Memory B cell (primary cell): ENCODE data around the gene MAP1A.
"Not testable (repeated sequence)": the region's sequence is repeated elsewhere in the genome, so short reads cannot be mapped to it uniquely, and the experiment has no call there.

Experiments used
- ATAC-seq: fragments of 150-1000 bp; cut with Tn5 transposase; 2 replicates; pipeline ENCODE4 v1.10.0; 2021; ENCODE audit warnings: low read depth, mild to moderate bottlenecking, moderate library complexity
- DNase-seq, 2 donors: peaks; one replicate each; pipeline ENCODE4 v3.0.0; 2022; ENCODE audit warnings: low spot score in 2 of 2
- H3K27ac Mint-ChIP-seq: one replicate; pipeline ENCODE4 v1.8.0; 2022; ENCODE audit warnings: mild to moderate bottlenecking, moderate library complexity, mixed read lengths
- H3K27me3 Mint-ChIP-seq: one replicate; pipeline ENCODE4 v1.8.0; 2022; ENCODE audit warnings: mixed read lengths
- H3K36me3 Mint-ChIP-seq: one replicate; pipeline ENCODE4 v1.8.0; 2022; ENCODE audit warnings: mild to moderate bottlenecking, mixed read lengths
- H3K4me1 Mint-ChIP-seq: one replicate; pipeline ENCODE4 v1.8.0; 2022; ENCODE audit warnings: mixed read lengths
- H3K4me3 Mint-ChIP-seq: one replicate; pipeline ENCODE4 v1.8.0; 2022; ENCODE audit warnings: mild to moderate bottlenecking, moderate library complexity, mixed read lengths
- H3K9me3 Mint-ChIP-seq: one replicate; pipeline ENCODE4 v1.8.0; 2022; ENCODE audit warnings: mixed read lengths

Gene MAP1A

GRCh38 chr15:43529587-43530345, 12.4 kb downstream of the MAP1A start:
- no peak for ATAC-seq
- H3K4me1 Mint-ChIP-seq, result peaks cover 4% of the 10 kb centered on the region

GRCh38 chr15:43531018-43531670, 13.7 kb downstream of the MAP1A start:
- Mint-ChIP-seq H3K9me3 (no peaks in the 10 kb centered on the region), H3K27me3 (no peaks in the 10 kb centered on the region), H3K36me3 (peaks cover 12% of the 10 kb centered on the region), H3K4me3 (no peak overlapping the region), H3K4me1 (no peaks in the 10 kb centered on the region), H3K27ac (no peak overlapping the region)
- no peak for DNase-seq
- no peak for ATAC-seq

More at GRCh38 chr15:43529587-43530345, 12.4 kb downstream of the MAP1A start:
- no peak for DNase-seq
- Mint-ChIP-seq H3K27ac (no peak overlapping the region), H3K36me3 (peaks cover 8% of the 10 kb centered on the region), H3K4me3 (no peak overlapping the region), H3K27me3 (no peaks in the 10 kb centered on the region), H3K9me3 (no peaks in the 10 kb centered on the region)

GRCh38 chr15:43532826-43533225, 15.4 kb downstream of the MAP1A start:
- DNase-seq, H3K27me3 Mint-ChIP-seq, H3K4me3 Mint-ChIP-seq, H3K4me1 Mint-ChIP-seq, H3K9me3 Mint-ChIP-seq, H3K27ac Mint-ChIP-seq, ATAC-seq: not testable (repeated sequence)
- H3K36me3 Mint-ChIP-seq, result peaks cover 16% of the 10 kb centered on the region

GRCh38 chr15:43534897-43535296, 17.5 kb downstream of the MAP1A start:
- DNase-seq (no peak), ATAC-seq (no peak)
- H3K9me3 Mint-ChIP-seq, result no peaks in the 10 kb centered on the region
- no peak overlapping the region for H3K4me3 Mint-ChIP-seq
- H3K36me3 Mint-ChIP-seq, result peaks cover 24% of the 10 kb centered on the region
- no peaks in the 10 kb centered on the region for H3K4me1 Mint-ChIP-seq
- no peaks in the 10 kb centered on the region for H3K27me3 Mint-ChIP-seq
- no peak overlapping the region for H3K27ac Mint-ChIP-seq

GRCh38 chr15:43538091-43538490, 20.7 kb downstream of the MAP1A start:
- ATAC-seq, result no peak
- peaks cover 24% of the 10 kb centered on the region for H3K36me3 Mint-ChIP-seq
- H3K4me3 Mint-ChIP-seq, result no peak overlapping the region
- H3K27ac Mint-ChIP-seq, result no peak overlapping the region
- no peaks in the 10 kb centered on the region for H3K4me1 Mint-ChIP-seq
- DNase-seq, result no peak
- H3K9me3 Mint-ChIP-seq, result no peaks in the 10 kb centered on the region
- H3K27me3 Mint-ChIP-seq, result no peaks in the 10 kb centered on the region

GRCh38 chr15:43541785-43542184, 24.4 kb downstream of the MAP1A start:
- Mint-ChIP-seq H3K27ac (no peak overlapping the region), H3K4me1 (no peaks in the 10 kb centered on the region), H3K27me3 (no peaks in the 10 kb centered on the region), H3K4me3 (no peak overlapping the region), H3K36me3 (peaks cover 12% of the 10 kb centered on the region), H3K9me3 (no peaks in the 10 kb centered on the region)
- DNase-seq (no peak), ATAC-seq (no peak)

- peaks cover 4% of the 10 kb centered on the region for H3K36me3 Mint-ChIP-seq
- H3K27me3 Mint-ChIP-seq, result no peaks in the 10 kb centered on the region
- no peak for ATAC-seq
- H3K27ac Mint-ChIP-seq, result no peak overlapping the region
- DNase-seq, result no peak
- no peaks in the 10 kb centered on the region for H3K4me1 Mint-ChIP-seq
- H3K9me3 Mint-ChIP-seq, result no peaks in the 10 kb centered on the region
- no peak overlapping the region for H3K4me3 Mint-ChIP-seq
Observed at GRCh38 chr15:43544266-43544665, 26.9 kb downstream of the MAP1A start.

- DNase-seq (no peak), ATAC-seq (no peak)
- H3K4me1 Mint-ChIP-seq, result no peaks in the 10 kb centered on the region
- no peak overlapping the region for H3K27ac Mint-ChIP-seq
- peaks cover 4% of the 10 kb centered on the region for H3K36me3 Mint-ChIP-seq
- H3K27me3 Mint-ChIP-seq, result no peaks in the 10 kb centered on the region
- H3K4me3 Mint-ChIP-seq, result no peak overlapping the region
- no peaks in the 10 kb centered on the region for H3K9me3 Mint-ChIP-seq
Observed at GRCh38 chr15:43545426-43545825, 28.0 kb downstream of the MAP1A start.

GRCh38 chr15:43547539-43547938, 30.1 kb downstream of the MAP1A start:
- no peak for DNase-seq
- H3K27me3 Mint-ChIP-seq, result no peaks in the 10 kb centered on the region
- H3K36me3 Mint-ChIP-seq, result peaks cover 14% of the 10 kb centered on the region
- no peak overlapping the region for H3K4me3 Mint-ChIP-seq
- no peak for ATAC-seq
- no peaks in the 10 kb centered on the region for H3K4me1 Mint-ChIP-seq
- no peak overlapping the region for H3K27ac Mint-ChIP-seq
- no peaks in the 10 kb centered on the region for H3K9me3 Mint-ChIP-seq

GRCh38 chr15:43550527-43551363, 33.3 kb downstream of the MAP1A start:
- H3K27me3 Mint-ChIP-seq, result no peaks in the 10 kb centered on the region
- no peak for ATAC-seq
- DNase-seq, result no peak
- H3K4me1 Mint-ChIP-seq, result no peaks in the 10 kb centered on the region
- H3K4me3 Mint-ChIP-seq, result no peak overlapping the region
- no peaks in the 10 kb centered on the region for H3K9me3 Mint-ChIP-seq
- H3K36me3 Mint-ChIP-seq, result peaks cover 20% of the 10 kb centered on the region
- no peak overlapping the region for H3K27ac Mint-ChIP-seq

- H3K9me3 Mint-ChIP-seq, result no peaks in the 10 kb centered on the region
- no peak for ATAC-seq
- H3K27me3 Mint-ChIP-seq, result no peaks in the 10 kb centered on the region
- peaks cover 19% of the 10 kb centered on the region for H3K36me3 Mint-ChIP-seq
- no peak overlapping the region for H3K4me3 Mint-ChIP-seq
- no peak for DNase-seq
- H3K27ac Mint-ChIP-seq, result no peak overlapping the region
- no peaks in the 10 kb centered on the region for H3K4me1 Mint-ChIP-seq
Observed at GRCh38 chr15:43552256-43552655, 34.8 kb downstream of the MAP1A start.

GRCh38 chr15:43552986-43553385, 35.6 kb downstream of the MAP1A start:
- no peaks in the 10 kb centered on the region for H3K9me3 Mint-ChIP-seq
- no peaks in the 10 kb centered on the region for H3K27me3 Mint-ChIP-seq
- no peak overlapping the region for H3K27ac Mint-ChIP-seq
- ATAC-seq (no peak), DNase-seq (no peak)
- H3K36me3 Mint-ChIP-seq, result peaks cover 21% of the 10 kb centered on the region
- no peaks in the 10 kb centered on the region for H3K4me1 Mint-ChIP-seq
- H3K4me3 Mint-ChIP-seq, result no peak overlapping the region

- not testable (repeated sequence) for H3K4me3 Mint-ChIP-seq, H3K27ac Mint-ChIP-seq, H3K36me3 Mint-ChIP-seq, H3K9me3 Mint-ChIP-seq, H3K4me1 Mint-ChIP-seq, H3K27me3 Mint-ChIP-seq, DNase-seq
- peak; percentile 74 for ATAC-seq
Observed at GRCh38 chr15:43562753-43563152, 45.3 kb downstream of the MAP1A start.

- H3K9me3 Mint-ChIP-seq, H3K4me1 Mint-ChIP-seq, DNase-seq, H3K27me3 Mint-ChIP-seq, H3K4me3 Mint-ChIP-seq, ATAC-seq, H3K27ac Mint-ChIP-seq, H3K36me3 Mint-ChIP-seq: not testable (repeated sequence)
Observed at GRCh38 chr15:43563793-43564192, 46.4 kb downstream of the MAP1A start.
